Tibial nerve (tissue), 3 donors: Measurements from ENCODE around the gene ZNF69.
A peak's percentile ranks its signal among the peaks of the same experiment; 100 is the strongest.

Experiments used
- CTCF ChIP-seq, 5 experiments: fragments of 200-600 bp in 3 of 5; fragments of 450-650 bp in 2 of 5; sonication (generic) in 3 of 5; IDR thresholded peaks; one replicate each; pipeline ENCODE4 v1.5.1; 2016 to 2019; ENCODE audit warnings: antibody characterized with exemption in 5 of 5, mild to moderate bottlenecking in 3 of 5, moderate library complexity in 2 of 5
- POLR2A ChIP-seq, 2 donors: fragments of 450-650 bp; IDR thresholded peaks; one replicate each; pipeline ENCODE4 v1.6.1; 2017; ENCODE audit warnings: antibody characterized with exemption in 2 of 2, mild to moderate bottlenecking in 2 of 2, moderate library complexity in 2 of 2

- TF ChIP-seq CTCF (IDR thresholded peaks at IDR 0.05) (peak in 2 of 5 experiments; percentile 34 to 47), POLR2A (IDR thresholded peaks at IDR 0.05) (peak in 1 of 2 donors; percentile 41)
Measured at GRCh38 chr19:11887611-11888531, at the start of gene ZNF69.
